ENCODE results near the gene DISC1.

Gene DISC1

GRCh38 chr1:231857609-231858135, 231.1 kb downstream of the DISC1 start:
- DNase-seq (ENCODE audit: low spot score): no peak

- DNase-seq (ENCODE audit: low spot score): no peak
These were observed 233.9 kb downstream of the DISC1 start for GRCh38 chr1:231860221-231861088.

GRCh38 chr1:231861541-231862481, 235.2 kb downstream of the DISC1 start:
- DNase-seq (ENCODE audit: low spot score): no peak

GRCh38 chr1:231862611-231863010, 236.0 kb downstream of the DISC1 start:
- no peak for DNase-seq (ENCODE audit: low spot score)

GRCh38 chr1:231865331-231865730, 238.7 kb downstream of the DISC1 start:
- DNase-seq (ENCODE audit: low spot score): no peak

- DNase-seq (ENCODE audit: low spot score): peak; percentile 80
These were observed 240.1 kb downstream of the DISC1 start for GRCh38 chr1:231866392-231867331.

GRCh38 chr1:231867607-231868006, 241.0 kb downstream of the DISC1 start:
- DNase-seq (ENCODE audit: low spot score): no peak

GRCh38 chr1:231869364-231869763, 242.8 kb downstream of the DISC1 start:
- DNase-seq (ENCODE audit: low spot score): no peak

- DNase-seq (ENCODE audit: low spot score): no peak
These were observed 244.9 kb downstream of the DISC1 start for GRCh38 chr1:231871471-231871870.

- no peak for DNase-seq (ENCODE audit: low spot score)
These were observed 245.3 kb downstream of the DISC1 start for GRCh38 chr1:231871878-231872277.

GRCh38 chr1:231872461-231872910, 245.9 kb downstream of the DISC1 start:
- DNase-seq (ENCODE audit: low spot score): no peak

GRCh38 chr1:231878737-231879136, 252.1 kb downstream of the DISC1 start:
- no peak for DNase-seq (ENCODE audit: low spot score)

GRCh38 chr1:231879296-231879695, 252.7 kb downstream of the DISC1 start:
- no peak for DNase-seq (ENCODE audit: low spot score)

GRCh38 chr1:231882333-231882732, 255.7 kb downstream of the DISC1 start:
- no peak for DNase-seq (ENCODE audit: low spot score)

GRCh38 chr1:231882790-231883189, 256.2 kb downstream of the DISC1 start:
- peak; percentile 45 for DNase-seq (ENCODE audit: low spot score)

GRCh38 chr1:231883382-231883781, 256.8 kb downstream of the DISC1 start:
- DNase-seq (ENCODE audit: low spot score): no peak

- no peak for DNase-seq (ENCODE audit: low spot score)
These were observed 258.7 kb downstream of the DISC1 start for GRCh38 chr1:231885209-231885854.

- DNase-seq (ENCODE audit: low spot score): no peak
These were observed 260.6 kb downstream of the DISC1 start for GRCh38 chr1:231887166-231887565.

- DNase-seq (ENCODE audit: low spot score): no peak
These were observed 261.3 kb downstream of the DISC1 start for GRCh38 chr1:231887866-231888265.

- DNase-seq (ENCODE audit: low spot score): no peak
These were observed 264.2 kb downstream of the DISC1 start for GRCh38 chr1:231890791-231891190.

Measured in D341Med (cell line).